ENCODE measurements around the gene FBXW11. TPM values are rescaled to one million over a fixed set of nuclear protein-coding genes. Genes with fewer than 3 reads are reported as not detected.

Gene FBXW11
- polyA plus RNA-seq, 1 donor (not counting 4 experiments of a cell fraction or from before 2014, with no cell fraction given) = 48.4 TPM

DNA sequence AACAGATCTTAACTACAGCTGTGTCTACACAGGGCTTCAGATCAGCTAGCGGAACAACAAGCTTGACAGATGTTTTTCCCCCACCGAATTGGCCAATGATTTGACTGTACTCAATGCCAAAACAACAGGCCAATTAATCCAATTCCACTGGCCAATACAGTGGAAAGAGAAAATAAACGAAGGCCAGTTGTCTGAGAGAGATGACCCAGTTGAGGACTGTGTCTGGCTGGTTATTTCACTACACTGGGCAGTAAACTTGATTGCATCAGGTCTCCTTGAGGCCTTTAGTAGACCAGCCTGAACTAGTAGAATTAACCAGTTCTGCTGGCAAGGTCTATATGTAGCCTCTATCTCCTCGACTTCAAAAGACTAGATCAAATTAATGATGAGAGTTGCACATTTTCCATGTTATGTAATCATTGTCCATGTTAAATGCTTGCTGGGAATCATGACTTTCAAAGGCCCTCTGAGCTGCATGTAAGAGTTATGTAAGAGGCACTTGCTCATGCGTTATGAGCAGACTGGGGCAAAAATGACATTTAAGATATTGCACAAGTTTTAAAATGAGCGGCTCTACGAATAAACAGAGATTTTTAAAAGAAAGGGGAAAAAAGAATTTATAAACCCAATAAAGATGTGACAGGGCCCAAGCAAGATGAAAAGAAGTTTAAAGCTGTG lies 192.5 kb downstream of the FBXW11 start:
- dilution Hi-C loops (cut with MboI; ENCODE audit: extremely low pct_ligation_motif_present, low sequenced_read_pairs) = no loop called here
- no peak overlapping the region for H3K4me2 ChIP-seq (ENCODE audit: control insufficient read depth, extremely low read depth, insufficient read depth, low read depth, low read length)
- no peak for FAIRE-seq
- DNase-seq (ENCODE audit: low read depth, low spot score) = no peak
- H3K4me1 ChIP-seq (ENCODE audit: control insufficient read depth, extremely low read depth, insufficient read depth, low read length) = no peaks in the 10 kb centered on the region
- H3K79me2 ChIP-seq (ENCODE audit: control insufficient read depth, insufficient read depth, low read length) = no peaks in the 10 kb centered on the region
- no peak overlapping the region for H3K9ac ChIP-seq (ENCODE audit: control insufficient read depth, extremely low read depth, insufficient read depth, low read length)
- H3K36me3 ChIP-seq (ENCODE audit: control insufficient read depth in 2 of 2, extremely low read depth in 1 of 2, insufficient read depth in 2 of 2, low read length in 2 of 2) = no peaks in the 10 kb centered on the region
- H3K27ac ChIP-seq (ENCODE audit: control insufficient read depth, insufficient read depth, low read length) = no peak overlapping the region
- H3K4me3 ChIP-seq (ENCODE audit: control insufficient read depth in 2 of 3, extremely low read depth in 1 of 3, insufficient read depth in 2 of 3, low read depth in 1 of 3, low read length in 3 of 3) = no peak overlapping the region
- H2AFZ ChIP-seq (ENCODE audit: control insufficient read depth, low read length) = no peak overlapping the region
- no peak for TF ChIP-seq EZH2 (IDR thresholded peaks at IDR 0.05; ENCODE audit: low read length)
- TF ChIP-seq CTCF (optimal IDR thresholded peaks at IDR 0.05 in 1 of 3, IDR thresholded peaks at IDR 0.05 in 1 of 3, conservative IDR thresholded peaks at IDR 0.05 in 1 of 3; ENCODE audit: extremely low read depth in 1 of 3, insufficient read depth in 2 of 3, low read length in 3 of 3) = no peak
- no peaks in the 10 kb centered on the region for H4K20me1 ChIP-seq (ENCODE audit: control insufficient read depth, extremely low read depth, insufficient read depth, low read length)
- H3K27me3 ChIP-seq (ENCODE audit: control insufficient read depth, extremely low read depth, insufficient read depth, low read length) = no peaks in the 10 kb centered on the region
- H3K9me3 ChIP-seq (ENCODE audit: control insufficient read depth, low read depth, low read length) = no peaks in the 10 kb centered on the region
- no peaks in the 10 kb centered on the region for H3K9me1 ChIP-seq (ENCODE audit: control insufficient read depth, extremely low read depth, insufficient read depth, low read length)

- dilution Hi-C loops (cut with MboI; ENCODE audit: extremely low pct_ligation_motif_present, low sequenced_read_pairs) = no loop called here
- Histone ChIP-seq H3K79me2 (ENCODE audit: control insufficient read depth, insufficient read depth, low read length) (no peaks in the 10 kb centered on the region), H3K27ac (ENCODE audit: control insufficient read depth, insufficient read depth, low read length) (no peak overlapping the region), H2AFZ (ENCODE audit: control insufficient read depth, low read length) (no peak overlapping the region), H3K36me3 (ENCODE audit: control insufficient read depth in 2 of 2, extremely low read depth in 1 of 2, insufficient read depth in 2 of 2, low read length in 2 of 2) (no peaks in the 10 kb centered on the region), H3K4me1 (ENCODE audit: control insufficient read depth, extremely low read depth, insufficient read depth, low read length) (no peaks in the 10 kb centered on the region), H3K9me1 (ENCODE audit: control insufficient read depth, extremely low read depth, insufficient read depth, low read length) (no peaks in the 10 kb centered on the region), H3K9ac (ENCODE audit: control insufficient read depth, extremely low read depth, insufficient read depth, low read length) (no peak overlapping the region), H4K20me1 (ENCODE audit: control insufficient read depth, extremely low read depth, insufficient read depth, low read length) (no peaks in the 10 kb centered on the region), H3K27me3 (ENCODE audit: control insufficient read depth, extremely low read depth, insufficient read depth, low read length) (no peaks in the 10 kb centered on the region), H3K9me3 (ENCODE audit: control insufficient read depth, low read depth, low read length) (no peaks in the 10 kb centered on the region), H3K4me3 (ENCODE audit: control insufficient read depth in 2 of 3, extremely low read depth in 1 of 3, insufficient read depth in 2 of 3, low read depth in 1 of 3, low read length in 3 of 3) (no peak overlapping the region), H3K4me2 (ENCODE audit: control insufficient read depth, extremely low read depth, insufficient read depth, low read depth, low read length) (no peak overlapping the region)
- TF ChIP-seq EZH2 (IDR thresholded peaks at IDR 0.05; ENCODE audit: low read length) (no peak), CTCF (optimal IDR thresholded peaks at IDR 0.05 in 1 of 3, IDR thresholded peaks at IDR 0.05 in 1 of 3, conservative IDR thresholded peaks at IDR 0.05 in 1 of 3; ENCODE audit: extremely low read depth in 1 of 3, insufficient read depth in 2 of 3, low read length in 3 of 3) (no peak)
- DNase-seq (ENCODE audit: low read depth, low spot score) (no peak), FAIRE-seq (no peak)
Observed at GRCh38 chr5:171813270-171813669, 193.2 kb downstream of the FBXW11 start.

Other genes starting within 250 kb of the FBXW11 start
- not detected in 3 replicates for gene SMIM23, start 220.8 kb downstream of the FBXW11 start, polyA plus RNA-seq
- 13.3 to 22.7 TPM (median 19.8 TPM) in 3 replicates for gene STK10, start 181.6 kb upstream of the FBXW11 start, polyA plus RNA-seq
- gene EFCAB9, start 187.5 kb upstream of the FBXW11 start, polyA plus RNA-seq = not detected in 3 replicates

Data from keratinocyte (primary cell).